NT2/D1 (cell line): Measurements from ENCODE around the gene COG1.

Experiments used
- DNase-seq: peaks from one replicate; pipeline ENCODE4 v3.0.0-alpha.2; 2011; ENCODE audit warnings: low read depth, low spot score
- H3K27me3 ChIP-seq: 2 replicates; pipeline ENCODE4 v1.6.0; 2011; ENCODE audit warnings: mild to moderate bottlenecking; ENCODE audit not compliant: insufficient read length, insufficient read depth
- H3K36me3 ChIP-seq: 2 replicates; pipeline ENCODE4 v1.6.1; 2011; ENCODE audit warnings: mild to moderate bottlenecking, low read length, mixed read lengths; ENCODE audit not compliant: insufficient read depth, insufficient read length
- H3K4me1 ChIP-seq: 2 replicates; pipeline ENCODE4 v1.5.1; 2011; ENCODE audit not compliant: insufficient read depth, insufficient read length
- H3K4me3 ChIP-seq: 2 replicates; pipeline ENCODE4 v1.5.1; 2011; ENCODE audit warnings: low read depth; ENCODE audit not compliant: insufficient read length
- H3K9ac ChIP-seq: 2 replicates; pipeline ENCODE4 v1.6.0; 2011; ENCODE audit warnings: low read depth; ENCODE audit not compliant: insufficient read length
- H3K9me3 ChIP-seq: 2 replicates; pipeline ENCODE4 v1.5.1; 2011; ENCODE audit warnings: mild to moderate bottlenecking, low read length; ENCODE audit not compliant: insufficient read depth
- SUZ12 ChIP-seq: IDR thresholded peaks from 2 replicates; pipeline ENCODE4 v1.6.1; 2011; ENCODE audit not compliant: insufficient read length, insufficient read depth; ENCODE audit errors: extremely low read depth
- YY1 ChIP-seq: IDR thresholded peaks from 2 replicates; pipeline ENCODE4 v1.6.1; 2011; ENCODE audit not compliant: insufficient read length, insufficient read depth
- ZNF274 ChIP-seq: IDR thresholded peaks from 2 replicates; pipeline ENCODE4 v1.6.1; 2011; ENCODE audit warnings: mild to moderate bottlenecking, low read depth, low read length

The COG1 gene

DNA sequence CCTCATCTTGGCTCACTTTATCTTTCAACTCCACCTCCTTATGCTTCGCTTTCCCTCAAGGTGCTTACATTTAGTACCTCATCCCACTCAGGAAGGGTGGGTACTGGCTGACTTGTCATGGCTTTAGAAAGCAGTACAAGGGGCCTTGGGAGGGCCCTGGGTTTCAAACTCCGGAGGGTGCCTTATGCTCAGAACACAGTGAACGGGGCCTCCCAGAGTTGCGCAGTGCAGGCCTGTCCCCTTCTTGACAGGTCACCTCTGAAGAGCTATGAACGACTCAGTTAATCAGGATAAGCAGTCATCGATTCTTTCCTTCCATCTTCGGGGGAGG lies 6.0 kb downstream of the COG1 start:
- no peak overlapping the region for H3K4me3 ChIP-seq
- TF ChIP-seq SUZ12 (no peak), YY1 (no peak), ZNF274 (no peak)
- no peaks in the 10 kb centered on the region for H3K27me3 ChIP-seq
- no peaks in the 10 kb centered on the region for H3K9me3 ChIP-seq
- H3K4me1 ChIP-seq = no peaks in the 10 kb centered on the region
- no peak for DNase-seq
- H3K36me3 ChIP-seq = peaks cover 84% of the 10 kb centered on the region
- no peak overlapping the region for H3K9ac ChIP-seq

DNA sequence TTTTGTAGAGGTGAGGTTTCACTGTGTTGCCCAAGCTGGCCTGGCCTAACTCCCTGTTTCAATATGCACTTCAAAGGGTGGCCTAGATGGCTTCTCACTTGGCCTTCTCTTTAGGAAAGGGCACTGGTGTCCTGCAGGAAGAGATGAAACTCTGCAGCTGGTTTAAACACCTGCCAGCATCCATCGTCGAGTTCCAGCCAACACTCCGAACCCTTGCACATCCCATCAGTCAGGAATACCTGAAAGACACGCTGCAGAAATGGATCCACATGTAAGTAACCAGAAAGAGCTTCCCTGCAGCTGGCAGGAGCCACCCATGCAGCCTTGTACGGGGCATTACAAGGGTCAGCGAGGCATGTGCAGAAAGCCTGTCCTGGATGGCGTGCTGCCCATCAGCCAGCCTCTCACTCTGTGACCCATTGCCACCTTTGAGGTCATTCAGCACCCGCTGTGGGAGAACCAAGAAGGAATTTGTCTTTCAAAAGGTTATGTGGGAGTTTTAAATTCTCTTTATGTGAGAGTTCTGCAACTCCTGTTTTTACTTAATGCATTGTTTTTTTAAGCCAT lies 7.0 kb downstream of the COG1 start:
- Histone ChIP-seq H3K4me3 (no peak overlapping the region), H3K27me3 (no peaks in the 10 kb centered on the region), H3K4me1 (no peaks in the 10 kb centered on the region), H3K9me3 (no peaks in the 10 kb centered on the region), H3K36me3 (peaks cover 91% of the 10 kb centered on the region), H3K9ac (no peak overlapping the region)
- DNase-seq = no peak
- no peak for TF ChIP-seq SUZ12
- no peak for TF ChIP-seq YY1
- TF ChIP-seq ZNF274 = no peak

DNA sequence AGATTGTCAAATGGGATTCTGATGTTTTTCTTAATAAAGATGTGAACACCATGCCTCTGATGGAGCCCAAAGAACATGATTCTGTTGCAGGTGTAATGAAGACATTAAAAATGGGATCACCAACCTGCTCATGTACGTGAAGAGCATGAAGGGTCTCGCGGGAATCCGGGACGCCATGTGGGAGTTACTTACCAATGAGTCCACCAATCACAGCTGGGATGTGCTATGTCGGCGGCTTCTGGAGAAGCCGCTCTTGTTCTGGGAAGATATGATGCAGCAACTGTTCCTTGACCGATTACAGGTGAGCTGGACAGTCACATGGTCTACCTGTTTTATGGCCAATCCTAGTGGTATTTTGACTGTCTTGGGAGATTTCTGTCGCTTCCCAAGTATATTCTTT lies 7.6 kb downstream of the COG1 start:
- Histone ChIP-seq H3K9ac (no peak overlapping the region), H3K36me3 (peaks cover 96% of the 10 kb centered on the region), H3K9me3 (no peaks in the 10 kb centered on the region), H3K27me3 (no peaks in the 10 kb centered on the region), H3K4me1 (no peaks in the 10 kb centered on the region), H3K4me3 (no peak overlapping the region)
- DNase-seq = no peak
- TF ChIP-seq SUZ12 = no peak
- TF ChIP-seq YY1 = no peak
- no peak for TF ChIP-seq ZNF274

DNA sequence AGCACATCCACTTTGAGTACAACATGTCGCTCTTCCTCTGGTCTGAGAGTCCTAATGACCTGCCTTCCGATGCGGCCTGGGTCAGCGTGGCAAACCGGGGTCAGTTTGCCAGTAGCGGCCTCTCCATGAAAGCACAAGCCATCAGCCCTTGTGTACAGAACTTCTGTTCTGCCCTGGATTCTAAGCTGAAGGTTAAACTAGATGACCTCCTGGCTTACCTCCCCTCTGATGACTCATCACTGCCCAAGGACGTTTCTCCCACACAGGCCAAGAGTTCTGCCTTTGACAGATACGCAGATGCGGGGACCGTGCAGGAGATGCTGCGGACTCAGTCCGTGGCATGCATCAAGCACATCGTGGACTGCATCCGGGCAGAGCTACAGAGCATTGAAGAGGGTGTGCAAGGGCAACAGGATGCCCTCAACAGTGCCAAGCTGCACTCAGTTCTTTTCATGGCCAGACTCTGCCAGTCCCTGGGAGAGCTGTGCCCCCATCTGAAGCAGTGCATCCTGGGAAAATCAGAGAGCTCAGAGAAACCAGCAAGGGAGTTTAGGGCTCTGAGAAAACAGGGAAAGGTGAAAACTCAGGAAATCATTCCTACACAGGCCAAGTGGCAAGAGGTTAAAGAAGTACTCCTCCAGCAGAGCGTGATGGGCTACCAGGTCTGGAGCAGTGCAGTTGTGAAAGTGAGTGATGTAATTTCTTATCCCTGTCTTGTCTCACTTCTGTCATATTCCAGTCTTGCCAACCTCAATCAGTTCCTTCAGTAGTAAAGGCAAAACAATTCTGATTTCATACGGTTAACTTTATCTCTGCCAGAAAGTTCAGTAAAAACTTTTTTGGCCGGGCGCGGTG lies 8.6 kb downstream of the COG1 start:
- no peak for DNase-seq
- H3K9me3 ChIP-seq = no peaks in the 10 kb centered on the region

DNA sequence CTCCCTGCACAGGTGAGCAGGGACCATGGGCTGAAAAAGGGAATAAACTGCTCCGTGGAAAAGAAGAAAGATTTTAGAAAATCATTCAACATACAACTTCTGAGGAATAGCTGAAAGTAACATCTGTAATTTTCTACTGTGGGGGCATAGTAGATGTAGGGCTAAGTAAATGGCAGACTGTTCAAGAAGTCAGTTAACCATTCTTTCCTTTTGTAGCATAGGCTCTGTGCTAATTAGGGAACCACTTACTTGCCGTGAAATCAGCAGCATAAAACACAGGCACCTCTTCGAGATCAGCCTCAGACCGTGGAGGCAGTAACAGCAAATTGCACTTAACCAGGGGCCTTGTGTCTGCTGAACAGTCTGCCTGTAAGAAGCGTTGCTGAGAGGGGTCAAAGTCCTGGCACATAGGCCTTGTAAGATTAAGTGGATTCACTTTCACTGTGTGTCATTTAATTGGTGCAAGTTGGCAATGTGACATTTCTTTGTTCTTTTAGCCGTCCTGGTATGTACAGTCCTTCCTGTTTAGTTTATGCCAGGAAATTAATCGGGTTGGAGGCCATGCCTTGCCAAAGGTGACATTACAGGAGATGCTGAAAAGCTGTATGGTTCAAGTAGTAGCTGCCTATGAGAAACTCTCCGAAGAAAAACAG lies 10.4 kb downstream of the COG1 start:
- no peak for DNase-seq
- H3K36me3 ChIP-seq = peaks cover 97% of the 10 kb centered on the region
- no peaks in the 10 kb centered on the region for H3K4me1 ChIP-seq
- H3K9me3 ChIP-seq = no peaks in the 10 kb centered on the region
- no peak overlapping the region for H3K4me3 ChIP-seq
- no peak overlapping the region for H3K9ac ChIP-seq
- TF ChIP-seq YY1 (no peak), ZNF274 (no peak), SUZ12 (no peak)
- no peaks in the 10 kb centered on the region for H3K27me3 ChIP-seq

More for the DNA sequence above, 8.6 kb downstream of the COG1 start:
- TF ChIP-seq SUZ12 (no peak), ZNF274 (no peak), YY1 (no peak)
- Histone ChIP-seq H3K4me3 (no peak overlapping the region), H3K36me3 (peaks cover 99% of the 10 kb centered on the region), H3K27me3 (no peaks in the 10 kb centered on the region), H3K4me1 (no peaks in the 10 kb centered on the region), H3K9ac (no peak overlapping the region)

DNA sequence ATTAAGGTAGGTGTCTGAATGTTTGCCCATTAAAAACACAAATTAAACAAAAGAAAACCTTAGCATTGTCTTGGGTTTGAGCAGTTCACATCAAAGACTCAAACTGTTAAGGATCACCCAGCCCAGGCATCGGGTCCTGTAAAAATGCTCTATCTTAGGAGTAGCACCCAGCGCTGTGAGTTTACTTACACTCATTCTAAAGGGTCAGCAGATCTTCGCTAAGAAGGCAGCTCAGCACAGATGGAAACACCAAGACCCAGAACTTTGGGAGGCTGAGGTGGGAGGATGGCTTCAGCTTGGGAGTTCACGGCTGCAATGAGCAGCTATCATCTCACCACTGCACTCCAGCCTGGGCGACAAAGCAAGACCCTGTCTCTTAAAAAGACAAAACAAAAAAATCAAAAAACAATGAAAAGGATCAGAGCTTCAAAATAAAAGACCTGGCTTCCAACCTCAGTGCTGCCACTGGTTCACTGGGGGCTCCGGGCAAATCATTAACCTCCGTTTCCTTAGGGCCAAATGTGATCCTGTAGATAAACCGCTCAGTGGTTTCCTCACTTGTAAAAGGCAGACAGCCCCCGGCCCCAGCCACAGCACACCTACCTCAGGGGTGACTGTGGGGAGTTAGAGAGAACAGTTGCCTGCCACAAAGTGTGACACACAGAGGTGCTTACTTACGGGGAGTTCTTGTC lies 11.1 kb downstream of the COG1 start:
- Histone ChIP-seq H3K9ac (no peak overlapping the region), H3K27me3 (no peaks in the 10 kb centered on the region), H3K9me3 (no peaks in the 10 kb centered on the region), H3K4me1 (no peaks in the 10 kb centered on the region), H3K4me3 (no peak overlapping the region), H3K36me3 (peaks cover 97% of the 10 kb centered on the region)
- no peak for TF ChIP-seq ZNF274
- no peak for TF ChIP-seq YY1
- TF ChIP-seq SUZ12 = no peak
- DNase-seq = no peak
